NCI-H69 (cell line): ENCODE data around the gene TRIM10.
A peak's percentile ranks its signal among the peaks of the same experiment; 100 is the strongest.
"Not testable (repeated sequence)": the region's sequence is repeated elsewhere in the genome, so short reads cannot be mapped to it uniquely, and the experiment has no call there.

ENCODE experiments used
- DNase-seq: peaks from one replicate; lab custom pipeline; 2025; lab: John Stamatoyannopoulos, UW

Gene TRIM10

DNA sequence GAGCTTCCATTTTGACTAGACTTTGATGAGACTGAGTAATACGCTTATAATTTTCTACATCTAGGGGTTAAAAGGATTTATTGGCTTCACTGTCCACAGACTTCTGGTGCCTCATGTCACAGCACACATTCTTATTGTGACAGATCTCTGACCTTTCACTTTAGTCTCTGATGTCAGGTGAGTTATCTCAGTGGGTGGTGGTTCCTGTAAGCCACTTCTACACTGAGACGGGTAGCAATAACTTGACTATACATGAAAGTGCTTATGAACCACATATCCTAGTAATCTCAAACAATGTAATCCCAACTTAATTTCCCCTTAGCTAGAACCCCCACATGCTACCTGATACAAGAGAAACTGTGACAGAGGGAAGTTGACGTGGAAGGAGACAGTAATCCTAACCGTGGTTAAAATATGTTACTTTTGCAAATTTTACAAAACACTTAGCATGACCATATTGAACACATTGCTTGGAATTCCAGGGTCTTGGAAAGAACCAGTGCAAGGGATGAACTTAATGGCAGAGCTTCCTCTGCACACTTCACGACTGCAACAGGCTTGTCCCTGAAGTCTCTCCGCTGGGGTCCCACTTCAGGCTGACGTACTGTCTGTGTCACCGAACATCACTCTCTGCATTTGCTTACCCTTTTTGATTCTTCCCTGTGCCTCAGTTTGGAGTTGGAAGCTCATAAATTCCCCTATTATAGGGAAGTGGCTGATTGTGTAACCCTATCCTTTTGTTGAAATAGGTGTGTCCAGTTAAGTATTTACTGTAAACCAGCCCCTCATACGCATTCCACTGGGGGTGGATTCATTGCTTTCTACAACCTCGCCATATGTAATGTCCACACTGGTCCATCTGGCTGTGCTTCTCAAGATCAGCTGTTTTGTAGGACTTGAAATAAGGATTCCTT, 31.5 kb downstream of the TRIM10 start:
- peak; percentile 14 for DNase-seq

- peak; percentile 16 for DNase-seq
Measured at GRCh38 chr6:30127238-30128093, 33.5 kb downstream of the TRIM10 start.

DNA sequence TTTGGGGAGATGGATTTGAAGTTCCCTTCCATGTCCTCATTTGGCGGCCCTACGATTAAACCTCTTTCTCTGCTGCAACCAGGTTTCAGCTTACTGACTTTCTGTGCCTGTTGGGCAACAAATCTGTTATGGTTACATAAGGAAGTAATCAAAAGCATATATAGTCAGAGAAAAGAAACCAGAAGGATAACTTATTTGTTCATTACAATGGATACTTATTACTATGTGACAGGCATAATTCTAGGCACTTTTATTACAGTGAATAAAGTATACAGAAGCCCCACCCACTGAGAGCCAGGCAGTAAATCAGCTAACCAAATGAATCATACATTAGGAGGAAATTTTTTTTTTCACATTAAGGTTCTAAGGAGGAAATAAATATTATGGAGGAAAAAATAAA, 38.5 kb downstream of the TRIM10 start:
- DNase-seq, result peak; percentile 30

DNA sequence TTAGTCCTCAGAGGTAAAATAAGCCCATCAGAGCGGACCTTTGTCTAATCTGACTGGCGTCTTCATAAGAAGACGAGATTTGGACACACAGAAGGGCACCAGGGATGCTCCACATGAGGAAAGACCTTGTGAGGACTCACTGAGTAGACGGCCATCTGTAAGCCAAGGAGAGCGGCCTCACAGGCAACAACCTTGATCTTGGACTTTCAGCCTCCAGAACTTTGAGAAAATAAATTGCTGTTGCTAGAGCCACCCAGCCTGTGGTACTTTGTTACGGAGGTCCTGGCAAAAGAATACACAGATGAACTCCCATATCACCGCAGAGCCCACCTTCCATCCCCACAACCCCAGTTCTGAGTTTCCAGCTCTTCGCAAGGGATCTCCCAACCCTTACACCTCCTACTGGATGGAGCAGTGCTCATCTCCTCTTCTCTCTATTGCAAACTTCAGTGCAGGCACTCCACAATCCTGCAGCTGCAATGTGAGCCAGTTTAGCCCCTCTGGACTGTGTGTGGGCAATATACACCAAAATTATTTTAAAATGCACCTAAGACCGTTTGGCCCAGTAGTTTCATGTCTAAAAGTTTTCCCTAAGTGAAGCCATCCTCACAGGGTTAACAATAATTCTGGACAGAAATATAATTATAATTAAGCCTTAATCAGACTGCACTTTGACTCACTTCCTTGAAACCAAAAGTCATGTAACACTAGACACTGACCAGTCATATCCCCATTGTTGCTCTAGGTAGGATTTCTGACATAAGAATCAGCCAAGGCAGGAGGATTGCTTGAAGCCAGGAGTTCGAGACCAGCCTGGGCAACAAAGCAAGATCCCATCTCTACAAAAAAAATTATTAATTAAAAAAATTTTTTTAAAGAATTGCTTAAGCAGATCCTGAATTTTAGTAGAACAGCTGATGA, 39.3 kb downstream of the TRIM10 start:
- no peak for DNase-seq

GRCh38 chr6:30118691-30119090, 42.3 kb downstream of the TRIM10 start:
- DNase-seq, result not testable (repeated sequence)

DNA sequence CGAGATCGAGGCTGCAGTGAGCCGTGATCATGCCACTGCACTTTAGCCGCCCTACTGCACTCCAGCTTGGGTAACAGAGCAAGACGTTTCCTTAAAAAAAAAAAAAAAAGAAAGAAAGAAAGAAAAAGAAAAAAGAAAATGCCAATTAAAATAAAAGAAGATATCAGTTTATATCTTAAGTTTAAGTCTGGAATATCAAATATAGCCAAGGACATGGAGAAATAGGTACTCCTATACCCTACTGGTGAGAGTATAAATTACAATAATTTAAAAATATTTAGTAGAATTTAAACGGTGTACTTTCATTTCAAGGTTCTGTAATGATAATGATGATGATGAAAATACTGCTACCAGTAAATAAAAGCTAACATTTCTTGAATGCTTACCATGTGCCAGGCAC, 44.3 kb downstream of the TRIM10 start:
- DNase-seq, result no peak

DNA sequence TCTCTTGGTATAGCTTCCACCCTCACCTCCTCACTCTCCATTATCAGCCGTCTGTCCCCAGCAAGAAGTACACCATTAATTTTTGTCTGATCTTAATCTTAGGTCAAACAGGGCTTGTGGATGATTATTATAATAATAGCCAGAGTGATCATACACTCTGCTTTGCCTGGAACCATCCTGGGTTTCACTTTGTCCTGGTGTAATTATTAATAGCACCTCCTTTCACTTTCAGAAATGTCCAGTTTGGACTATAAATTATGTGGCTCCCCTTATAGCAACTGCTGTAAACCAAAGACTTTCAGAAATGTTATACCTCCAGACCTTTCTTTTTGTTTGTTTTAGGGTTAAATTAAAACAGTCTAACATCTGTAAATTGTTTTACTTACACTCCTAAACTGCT, 47.2 kb downstream of the TRIM10 start:
- no peak for DNase-seq

GRCh38 chr6:30113003-30113759, 47.8 kb downstream of the TRIM10 start, which contains the start of gene TRIM31:
Gene TRIM31 (minus strand): TSS chr6:30113090. CDS start chr6:30112805, 285 bp downstream.
- DNase-seq, result no peak

DNA sequence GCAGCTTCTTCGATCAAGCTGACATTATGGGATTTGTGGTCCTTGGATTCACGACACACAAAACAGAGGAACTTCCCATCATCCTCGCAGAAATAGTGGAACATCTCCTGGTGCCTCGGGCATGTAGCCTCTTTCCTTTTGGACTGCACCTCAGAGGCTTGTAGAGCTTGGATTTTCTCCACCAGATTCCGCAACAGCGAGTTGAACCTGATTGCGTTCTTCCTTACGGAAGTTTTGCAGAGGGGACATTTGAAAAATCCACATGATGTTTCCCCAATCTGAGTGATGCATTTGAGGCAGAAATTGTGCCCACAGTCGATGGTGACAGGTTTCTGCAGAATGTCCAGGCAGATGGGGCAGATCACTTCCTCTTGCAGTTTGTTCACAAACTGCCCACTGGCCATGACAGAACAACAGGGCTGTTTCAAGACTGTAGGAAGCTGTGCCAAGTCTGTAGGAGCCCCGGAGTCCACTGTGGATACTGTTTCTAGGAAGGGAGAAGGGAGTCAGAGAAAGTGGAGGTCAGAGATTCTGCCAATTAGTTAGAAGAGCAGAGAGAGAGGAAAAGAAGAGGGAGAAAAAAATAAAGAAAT, 48.5 kb downstream of the TRIM10 start:
- no peak for DNase-seq

DNA sequence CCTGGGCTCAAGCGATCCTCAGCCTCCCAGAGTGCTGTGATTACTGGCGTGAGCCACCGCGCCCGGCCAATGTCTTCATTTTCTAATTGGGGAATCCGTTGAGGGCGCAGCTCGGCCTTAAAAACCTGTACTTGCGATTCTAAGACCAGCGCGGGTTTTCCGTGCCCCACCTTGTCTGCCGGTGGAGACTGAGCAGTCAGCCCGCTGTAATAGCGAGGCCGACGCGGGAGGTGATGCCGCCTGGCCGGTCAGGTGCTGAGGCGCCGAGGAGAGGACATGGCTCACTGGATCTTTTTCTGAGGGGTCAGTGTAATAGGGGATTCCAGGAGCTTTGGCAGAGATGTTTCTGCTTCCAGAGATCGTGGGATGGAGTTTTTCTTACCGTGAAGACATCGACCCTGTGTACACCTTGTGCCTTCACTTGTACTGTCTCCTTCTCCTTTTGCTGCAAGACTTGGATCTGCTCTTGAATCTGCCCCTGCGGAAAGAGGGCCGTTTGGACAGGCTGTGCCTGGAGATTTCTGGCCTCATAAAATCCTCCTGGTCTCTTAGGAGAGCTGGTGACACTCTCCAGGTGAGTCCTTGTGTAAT, 49.6 kb downstream of the TRIM10 start:
- no peak for DNase-seq

DNA sequence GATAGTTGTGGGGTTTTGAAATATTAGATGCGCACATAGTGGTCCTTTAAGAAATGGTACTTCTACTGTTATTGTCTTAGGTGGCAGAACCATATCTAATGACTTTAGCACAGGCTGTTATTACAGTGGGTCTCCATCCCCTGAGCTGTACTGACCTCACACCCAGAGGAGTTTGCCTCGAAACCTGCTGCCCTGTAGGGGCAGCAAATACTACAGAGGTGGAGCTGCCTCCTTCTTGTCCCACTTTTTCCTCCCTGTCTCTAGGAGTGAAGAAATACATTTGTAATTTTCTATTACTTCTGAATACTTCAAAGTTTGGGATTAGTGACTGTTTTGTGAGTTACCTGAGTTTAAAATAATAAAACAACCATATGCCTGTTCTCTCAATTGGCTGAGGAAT, 56.4 kb downstream of the TRIM10 start:
- no peak for DNase-seq

GRCh38 chr6:30103872-30104179, 57.2 kb downstream of the TRIM10 start:
- no peak for DNase-seq

- peak; percentile 92 for DNase-seq
Measured at GRCh38 chr6:30102970-30103871, 57.8 kb downstream of the TRIM10 start.

DNA sequence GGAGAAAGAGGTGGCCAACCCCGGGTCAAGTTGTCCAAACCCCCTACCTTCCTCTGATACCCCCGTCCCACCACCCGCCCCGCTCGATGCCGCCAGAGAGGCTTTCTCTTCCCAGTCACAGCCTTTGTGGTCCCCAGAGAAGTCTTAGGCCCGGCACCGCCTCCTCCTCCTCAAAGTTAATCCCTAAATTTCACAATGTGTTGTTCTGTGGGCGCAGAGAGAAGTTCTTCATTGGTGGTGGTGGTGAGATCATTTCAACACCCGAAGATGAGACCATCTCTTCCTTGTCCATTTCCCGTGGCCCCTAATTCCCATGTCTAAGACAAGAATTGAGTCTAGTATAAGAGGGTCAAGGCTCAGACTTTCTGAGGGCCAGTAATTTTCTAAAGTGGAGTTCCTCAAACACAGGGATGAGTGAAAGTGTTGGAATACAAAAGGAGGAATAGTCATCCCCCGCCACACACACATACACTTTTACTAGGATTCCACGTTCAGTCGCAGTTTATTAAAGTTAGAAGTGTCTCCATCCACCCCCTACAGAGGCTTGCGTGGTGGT, 58.5 kb downstream of the TRIM10 start:
- no peak for DNase-seq
